Endothelial cell of umbilical vein (primary cell): ENCODE data around the gene CCNJL. TPM values are rescaled to one million over a fixed set of nuclear protein-coding genes. Genes with fewer than 3 reads are reported as not detected.

ENCODE experiments used
- BruUV-seq: library from RNA; stranded (reverse); fragments of 400-500 nt; replicated peaks from 2 replicates; lab custom pipeline; 2021; lab: Mats Ljungman, UMichigan
- CTCF ChIA-PET: fragments of 300-600, 350-600 bp; sonication (Branson Sonifier 250); formaldehyde crosslinking; loops from one replicate; lab custom pipeline; 2021; ENCODE audit warnings: antibody characterized with exemption, inconsistent platforms; lab: Charles Lee
- POLR2A ChIA-PET: fragments of 300-600, 350-600 bp; sonication (Branson Sonifier 250); formaldehyde crosslinking; loops from one replicate; lab custom pipeline; 2021; ENCODE audit warnings: antibody characterized with exemption, inconsistent platforms; lab: Charles Lee
- DNase-seq: peaks from one replicate; pipeline ENCODE4 v3.0.0-alpha.2; 2011; ENCODE audit warnings: low read depth, low spot score
- FAIRE-seq: peaks from 2 replicates; lab custom pipeline; 2011; peaks lifted over from hg19 to GRCh38; lab: Jason Lieb, UNC
- H2AFZ ChIP-seq: 2 replicates; pipeline ENCODE4 v1.6.0; 2012; ENCODE audit warnings: low read depth, low read length, control low read depth, inconsistent platforms
- H3K27ac ChIP-seq: 2 replicates; pipeline ENCODE4 v1.5.1; 2011; ENCODE audit warnings: low read depth, mild to moderate bottlenecking, control low read depth, low read length, moderate library complexity; ENCODE audit not compliant: insufficient read depth
- H3K27me3 ChIP-seq, 2 experiments: 2 replicates each; pipeline versions ENCODE4 v1.6.0 to v1.6.1; 2011; ENCODE audit warnings: low read length in 2 of 2, mixed read lengths in 1 of 2; ENCODE audit not compliant: control insufficient read depth in 2 of 2, insufficient read depth in 2 of 2
- H3K36me3 ChIP-seq, 2 experiments: 2 replicates in 1 of 2; 3 replicates in 1 of 2; pipeline ENCODE4 v1.5.1; 2011; ENCODE audit warnings: low read length in 2 of 2, mild to moderate bottlenecking in 1 of 2, moderate library complexity in 1 of 2; ENCODE audit not compliant: control insufficient read depth in 2 of 2, insufficient read depth in 2 of 2; ENCODE audit errors: extremely low read depth in 1 of 2
- H3K4me1 ChIP-seq: 3 replicates; pipeline ENCODE4 v1.5.1; 2011; ENCODE audit warnings: mild to moderate bottlenecking, low read length; ENCODE audit not compliant: control insufficient read depth, insufficient read depth; ENCODE audit errors: extremely low read depth
- H3K4me2 ChIP-seq: 2 replicates; pipeline ENCODE4 v1.6.1; 2011; ENCODE audit warnings: low read length, control low read depth, mixed read lengths; ENCODE audit not compliant: insufficient read depth
- H3K4me3 ChIP-seq, 3 experiments: fragments of 200-600 bp in 1 of 3; sonication (generic), shearing (Covaris generic) in 1 of 3; replicated peaks in 1 of 3; 2 replicates each; pipeline ENCODE4 v1.5.1; 2011 to 2016; ENCODE audit warnings: control low read depth in 3 of 3, low read length in 3 of 3, mild to moderate bottlenecking in 2 of 3, inconsistent platforms in 1 of 3, low read depth in 1 of 3, moderate library complexity in 1 of 3; ENCODE audit not compliant: insufficient read depth in 1 of 3
- H3K79me2 ChIP-seq: 2 replicates; pipeline ENCODE4 v1.6.0; 2012; ENCODE audit warnings: low read length, inconsistent platforms; ENCODE audit not compliant: control insufficient read depth, insufficient read depth
- H3K9ac ChIP-seq: replicated peaks from 2 replicates; pipeline ENCODE3; 2011; ENCODE audit warnings: low read length, control low read depth; ENCODE audit not compliant: insufficient read depth; ENCODE audit errors: extremely low read depth
- H3K9me1 ChIP-seq: replicated peaks from 3 replicates; pipeline ENCODE4 v1.6.0; 2011; ENCODE audit warnings: mild to moderate bottlenecking, low read length; ENCODE audit not compliant: control insufficient read depth, insufficient read depth; ENCODE audit errors: extremely low read depth
- H3K9me3 ChIP-seq: replicated peaks from 2 replicates; pipeline ENCODE4 v1.5.1; 2012; ENCODE audit warnings: low read length, inconsistent platforms; ENCODE audit not compliant: control insufficient read depth, insufficient read depth
- H4K20me1 ChIP-seq: replicated peaks from 2 replicates; pipeline ENCODE3; 2011; ENCODE audit warnings: mild to moderate bottlenecking, low read length; ENCODE audit not compliant: control insufficient read depth, insufficient read depth; ENCODE audit errors: extremely low read depth
- CTCF ChIP-seq, 2 donors: IDR thresholded peaks; 1 replicate in 1 of 2; 2 replicates in 1 of 2; pipeline ENCODE4 v1.5.1; 2011; ENCODE audit warnings: low read length in 2 of 2, mild to moderate bottlenecking in 2 of 2, moderate library complexity in 2 of 2, control low read depth in 1 of 2, inconsistent platforms in 1 of 2, low read depth in 1 of 2; ENCODE audit not compliant: insufficient read depth in 1 of 2; ENCODE audit errors: extremely low read depth in 1 of 2
- EZH2 ChIP-seq: IDR thresholded peaks from 2 replicates; pipeline ENCODE4 v1.6.1; 2012; ENCODE audit warnings: borderline replicate concordance, low read depth, mild to moderate bottlenecking, moderate library complexity, low read length, inconsistent platforms; ENCODE audit not compliant: severe bottlenecking
- FOS ChIP-seq: IDR thresholded peaks from 2 replicates; pipeline ENCODE4 v1.6.1; 2011; ENCODE audit warnings: mild to moderate bottlenecking, low read length, moderate library complexity, borderline replicate concordance; ENCODE audit not compliant: insufficient read depth
- GATA2 ChIP-seq: IDR thresholded peaks from 2 replicates; pipeline ENCODE4 v1.7.0; 2011; ENCODE audit warnings: low read depth, mild to moderate bottlenecking, moderate library complexity, mixed read lengths, low read length; ENCODE audit not compliant: insufficient read length, insufficient read depth
- JUN ChIP-seq: IDR thresholded peaks from 2 replicates; pipeline ENCODE4 v1.6.1; 2011; ENCODE audit warnings: borderline replicate concordance, low read depth; ENCODE audit not compliant: insufficient read length, insufficient read depth
- MAX ChIP-seq: IDR thresholded peaks from 2 replicates; pipeline ENCODE4 v1.6.1; 2011; ENCODE audit not compliant: insufficient read depth, insufficient read length
- MYC ChIP-seq: IDR thresholded peaks from one replicate; pipeline ENCODE4 v1.6.1; 2011; ENCODE audit warnings: mild to moderate bottlenecking, low read depth, low read length
- POLR2A ChIP-seq: IDR thresholded peaks from 2 replicates; pipeline ENCODE4 v1.6.1; 2012; ENCODE audit warnings: low read depth, mild to moderate bottlenecking, control low read depth, low read length
- POLR2AphosphoS5 ChIP-seq: IDR thresholded peaks from 2 replicates; pipeline ENCODE4 v1.6.1; 2012; ENCODE audit warnings: low read depth, mild to moderate bottlenecking, control low read depth, low read length, moderate library complexity; ENCODE audit not compliant: insufficient read depth
- dilution Hi-C: fragments of 300-500 bp; cut with MboI; formaldehyde crosslinking; loops from one replicate; pipeline ENCODE4 v1.15.0; 2019; ENCODE audit warnings: low sequenced_read_pairs; ENCODE audit not compliant: extremely low pct_ligation_motif_present
- intact Hi-C: fragments of 100-400 bp; cut with micrococcal nuclease; formaldehyde crosslinking; loops from one replicate; pipeline ENCODE4 v1.10.0; 2022
- polyA plus RNA-seq, 4 experiments: library from polyadenylated mRNA; depleted of rRNA in 3 of 4; stranded (reverse) in 3 of 4; unstranded in 1 of 4; fragments of >200 nt; gene quantifications; 2 replicates each; pipeline versions ENCODE4 v1.2.1 to v1.2.3, GENCODE V29; 2011 to 2012; ENCODE audit warnings: missing spikeins in 1 of 4
- total RNA-seq: library from RNA; stranded (reverse); gene quantifications from 2 replicates; pipeline ENCODE4 v1.2.3, GENCODE V29; 2021

The CCNJL gene
- total and polyA plus RNA-seq, 2 donors (not counting 3 experiments of a cell fraction or from before 2014, with no cell fraction given): 20.0 to 21.3 TPM

- H3K36me3 ChIP-seq: no peaks in the 10 kb centered on the region
- H3K79me2 ChIP-seq: no peaks in the 10 kb centered on the region
- H2AFZ ChIP-seq: no peak overlapping the region
- H3K4me1 ChIP-seq: no peaks in the 10 kb centered on the region
- dilution Hi-C loops (no loop called here), intact Hi-C loops (no loop called here)
- no peaks in the 10 kb centered on the region for H4K20me1 ChIP-seq
- ChIA-PET CTCF (no interaction called here), POLR2A (no interaction called here)
- no peak overlapping the region for H3K27ac ChIP-seq
- no peak overlapping the region for H3K9ac ChIP-seq
- FAIRE-seq (no peak), DNase-seq (no peak)
- no peak overlapping the region for H3K4me2 ChIP-seq
- no peaks in the 10 kb centered on the region for H3K9me3 ChIP-seq
- H3K4me3 ChIP-seq: no peak overlapping the region
- no peaks in the 10 kb centered on the region for H3K9me1 ChIP-seq
- TF ChIP-seq JUN (no peak), MYC (no peak), GATA2 (no peak)
- BruUV-seq: no TSS peak
- H3K27me3 ChIP-seq: no peaks in the 10 kb centered on the region
Observed at GRCh38 chr5:160235731-160236130, 76.6 kb downstream of the CCNJL start.

GRCh38 chr5:160233215-160233614 is 79.1 kb downstream of the CCNJL start:
- no peak overlapping the region for H2AFZ ChIP-seq
- dilution Hi-C loops (no loop called here), intact Hi-C loops (no loop called here)
- no TSS peak for BruUV-seq
- no peaks in the 10 kb centered on the region for H3K36me3 ChIP-seq
- CTCF ChIA-PET: interaction anchor here (1.2 kb wide), 1 partner anchor 17 kb away, joined by 3 read pairs; no protein-coding TSS in a partner anchor
- H3K9me1 ChIP-seq: no peaks in the 10 kb centered on the region
- no peak overlapping the region for H3K4me2 ChIP-seq
- POLR2A ChIA-PET: no interaction called here
- H3K27me3 ChIP-seq: no peaks in the 10 kb centered on the region
- TF ChIP-seq GATA2 (no peak), POLR2AphosphoS5 (no peak), FOS (no peak), MAX (no peak), POLR2A (no peak), MYC (no peak), CTCF (IDR thresholded peaks at IDR 0.05; ENCODE audit: extremely low read depth in 1 of 2, insufficient read depth in 1 of 2, low read depth in 1 of 2, low read length in 2 of 2) (no peak), JUN (no peak), EZH2 (no peak)
- H4K20me1 ChIP-seq: no peaks in the 10 kb centered on the region
- no peak overlapping the region for H3K9ac ChIP-seq
- no peak for FAIRE-seq
- H3K9me3 ChIP-seq: no peaks in the 10 kb centered on the region
- no peak overlapping the region for H3K4me3 ChIP-seq
- no peak overlapping the region for H3K27ac ChIP-seq
- H3K4me1 ChIP-seq: no peaks in the 10 kb centered on the region
- no peaks in the 10 kb centered on the region for H3K79me2 ChIP-seq
- no peak for DNase-seq
